Upper lobe of left lung (tissue), 4 donors: ENCODE results near the gene PKD2.

Experiments
- CTCF ChIP-seq, 6 experiments: fragments of 450-650 bp in 4 of 6; fragments of 200-600 bp in 2 of 6; sonication (generic) in 2 of 6; IDR thresholded peaks; one replicate each; pipeline ENCODE4 v1.5.1; 2016 to 2019; ENCODE audit warnings: antibody characterized with exemption in 6 of 6
- EP300 ChIP-seq, 4 donors: sonication (generic); formaldehyde crosslinking; IDR thresholded peaks; one replicate each; pipeline ENCODE4 v1.5.1; 2017; ENCODE audit warnings: antibody characterized with exemption in 4 of 4, control low read depth in 2 of 4
- POLR2A ChIP-seq, 4 donors: fragments of 450-650 bp; IDR thresholded peaks; one replicate each; pipeline ENCODE4 v1.5.1; 2016 to 2017; ENCODE audit warnings: antibody characterized with exemption in 4 of 4, mild to moderate bottlenecking in 2 of 4

GRCh38 chr4:88041626-88042025 lies 34.2 kb downstream of the PKD2 start:
- TF ChIP-seq CTCF (IDR thresholded peaks at IDR 0.05), result no peak
- no peak for TF ChIP-seq POLR2A (IDR thresholded peaks at IDR 0.05)
- TF ChIP-seq EP300 (IDR thresholded peaks at IDR 0.05), result no peak
